ENCODE data around the gene CDK16.

CDK16 gene

DNA sequence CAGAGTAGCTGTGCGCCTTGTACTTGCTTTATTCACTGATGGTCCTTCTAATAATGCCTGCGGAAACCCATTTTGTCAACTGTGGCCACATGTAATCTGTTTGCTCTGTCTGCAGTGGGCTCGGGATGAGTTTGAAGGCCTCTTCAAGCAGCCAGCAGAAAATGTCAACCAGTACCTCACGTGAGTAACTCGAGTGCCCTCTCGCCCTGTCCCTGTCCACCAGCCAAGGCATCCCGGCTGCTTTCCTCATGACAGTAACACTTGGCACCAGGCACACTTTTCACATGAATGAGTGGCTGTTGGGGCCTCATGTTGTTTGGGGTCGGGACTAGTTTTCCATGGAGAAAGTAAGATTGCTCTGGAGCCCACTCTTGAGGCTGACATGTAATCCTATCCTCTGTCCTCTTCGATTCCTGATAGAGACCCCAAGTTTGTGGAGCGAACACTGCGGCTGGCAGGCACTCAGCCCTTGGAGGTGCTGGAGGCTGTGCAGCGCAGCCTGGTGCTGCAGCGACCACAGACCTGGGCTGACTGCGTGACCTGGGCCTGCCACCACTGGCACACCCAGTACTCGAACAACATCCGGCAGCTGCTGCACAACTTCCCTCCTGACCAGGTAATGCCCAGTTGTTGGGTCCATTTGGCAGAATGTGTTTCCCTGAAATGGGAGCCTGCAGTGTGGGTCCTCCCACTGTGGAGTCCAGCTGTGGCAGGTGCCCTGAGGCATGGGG is 8.8 kb upstream of the CDK16 start:
- no peak for DNase-seq

DNA sequence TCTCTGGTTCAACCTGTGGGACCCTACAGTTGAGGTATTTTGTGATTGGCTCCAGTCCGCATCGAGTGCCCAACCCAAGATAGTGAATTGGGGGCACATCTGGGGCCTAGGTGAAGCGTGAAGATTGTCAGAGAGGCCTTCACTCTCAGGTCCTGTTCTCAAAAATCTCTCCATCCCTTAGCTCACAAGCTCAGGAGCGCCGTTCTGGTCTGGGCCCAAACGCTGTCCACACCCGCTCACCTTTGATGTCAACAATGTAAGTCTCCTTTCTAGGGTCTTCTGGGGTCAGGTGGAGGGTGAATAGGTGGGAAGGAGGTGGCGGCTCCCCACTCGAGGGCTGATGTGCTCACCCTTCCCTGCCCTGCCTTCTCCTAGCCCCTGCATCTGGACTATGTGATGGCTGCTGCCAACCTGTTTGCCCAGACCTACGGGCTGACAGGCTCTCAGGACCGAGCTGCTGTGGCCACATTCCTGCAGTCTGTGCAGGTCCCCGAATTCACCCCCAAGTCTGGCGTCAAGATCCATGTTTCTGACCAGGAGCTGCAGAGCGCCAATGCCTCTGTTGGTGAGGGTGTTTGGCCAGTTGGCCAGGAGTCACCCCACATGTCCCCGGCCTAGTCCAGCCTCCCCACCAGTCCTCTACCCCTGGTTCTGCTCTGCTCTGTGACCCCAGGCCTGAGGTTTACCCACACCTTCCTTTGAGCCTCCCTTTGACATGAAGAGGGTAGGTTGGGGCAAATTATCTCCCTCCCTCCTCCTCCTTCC is 7.6 kb upstream of the CDK16 start:
- no peak for DNase-seq

DNA sequence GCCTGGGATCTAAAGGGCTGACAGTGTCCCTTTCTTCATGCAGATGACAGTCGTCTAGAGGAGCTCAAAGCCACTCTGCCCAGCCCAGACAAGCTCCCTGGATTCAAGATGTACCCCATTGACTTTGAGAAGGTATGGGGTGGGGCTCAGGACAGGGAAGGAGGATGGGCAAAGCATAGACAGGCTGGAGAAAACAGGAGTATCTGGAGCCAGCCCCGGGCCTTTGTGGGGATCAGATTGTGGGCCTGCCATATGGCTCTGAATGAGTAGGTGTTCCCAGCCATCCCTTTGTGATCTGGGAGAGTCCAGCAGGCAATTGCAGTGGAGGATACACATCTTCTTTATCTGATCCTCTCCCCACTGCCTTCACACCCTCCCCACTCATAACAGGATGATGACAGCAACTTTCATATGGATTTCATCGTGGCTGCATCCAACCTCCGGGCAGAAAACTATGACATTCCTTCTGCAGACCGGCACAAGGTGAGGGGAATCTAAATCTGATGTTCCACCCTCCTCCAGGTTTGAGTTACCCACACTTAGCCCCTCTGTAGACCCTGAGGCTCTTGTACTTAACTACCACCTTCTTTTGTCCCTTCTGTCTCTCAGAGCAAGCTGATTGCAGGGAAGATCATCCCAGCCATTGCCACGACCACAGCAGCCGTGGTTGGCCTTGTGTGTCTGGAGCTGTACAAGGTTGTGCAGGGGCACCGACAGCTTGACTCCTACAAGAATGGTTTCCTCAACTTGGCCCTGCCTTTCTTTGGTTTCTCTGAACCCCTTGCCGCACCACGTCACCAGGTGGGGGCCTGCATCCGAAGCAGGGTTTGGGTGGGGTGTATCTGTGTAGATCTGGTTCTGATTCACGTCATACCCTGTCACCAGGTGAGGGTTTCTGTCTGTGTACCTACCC is 5.8 kb upstream of the CDK16 start:
- DNase-seq = no peak

DNA sequence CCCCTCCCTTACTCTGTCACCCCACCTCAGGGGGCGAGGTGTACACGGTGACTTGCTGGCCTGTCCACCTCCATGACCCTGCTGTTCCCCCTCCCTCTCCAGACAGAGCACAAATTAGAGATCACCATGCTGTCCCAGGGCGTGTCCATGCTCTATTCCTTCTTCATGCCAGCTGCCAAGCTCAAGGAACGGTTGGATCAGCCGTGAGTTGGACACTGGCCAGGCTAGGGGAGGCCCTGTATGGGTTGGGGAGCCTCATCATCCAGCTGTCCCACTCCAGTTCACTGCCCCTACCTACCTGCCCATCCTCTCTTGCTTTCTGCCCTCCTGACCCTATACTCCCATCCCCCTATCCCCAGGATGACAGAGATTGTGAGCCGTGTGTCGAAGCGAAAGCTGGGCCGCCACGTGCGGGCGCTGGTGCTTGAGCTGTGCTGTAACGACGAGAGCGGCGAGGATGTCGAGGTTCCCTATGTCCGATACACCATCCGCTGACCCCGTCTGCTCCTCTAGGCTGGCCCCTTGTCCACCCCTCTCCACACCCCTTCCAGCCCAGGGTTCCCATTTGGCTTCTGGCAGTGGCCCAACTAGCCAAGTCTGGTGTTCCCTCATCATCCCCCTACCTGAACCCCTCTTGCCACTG is 3.9 kb upstream of the CDK16 start:
- DNase-seq = no peak

DNA sequence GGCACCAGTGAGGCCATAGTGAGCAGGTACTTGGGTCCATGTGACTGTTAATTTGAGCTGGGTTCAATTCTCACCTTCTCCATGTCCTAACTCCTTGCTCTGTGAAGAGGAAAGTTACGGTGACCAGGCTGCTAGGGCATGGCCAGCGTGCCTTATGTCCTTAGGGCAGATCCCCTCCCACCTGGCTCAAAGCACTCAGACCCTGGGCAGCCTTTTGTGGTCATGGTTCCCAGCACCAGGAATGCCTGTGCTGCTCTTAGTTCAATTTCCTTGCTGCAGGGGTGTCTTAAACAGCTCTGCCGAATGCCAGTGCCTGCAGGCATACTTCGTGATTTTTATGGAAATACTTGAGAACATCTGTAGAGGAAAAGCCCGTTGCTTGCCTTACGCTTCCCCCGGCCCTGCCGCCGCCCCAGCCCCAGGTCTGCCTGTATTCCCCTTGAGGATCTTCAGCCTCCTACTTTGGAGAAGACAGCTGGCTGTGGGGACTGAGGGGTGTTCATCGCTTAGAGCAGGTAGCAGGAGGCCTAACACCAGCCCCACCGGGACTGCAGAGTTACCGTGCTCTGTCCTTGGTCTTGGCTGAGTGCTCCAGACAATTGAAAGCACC is 3.1 kb upstream of the CDK16 start:
- DNase-seq = no peak

DNA sequence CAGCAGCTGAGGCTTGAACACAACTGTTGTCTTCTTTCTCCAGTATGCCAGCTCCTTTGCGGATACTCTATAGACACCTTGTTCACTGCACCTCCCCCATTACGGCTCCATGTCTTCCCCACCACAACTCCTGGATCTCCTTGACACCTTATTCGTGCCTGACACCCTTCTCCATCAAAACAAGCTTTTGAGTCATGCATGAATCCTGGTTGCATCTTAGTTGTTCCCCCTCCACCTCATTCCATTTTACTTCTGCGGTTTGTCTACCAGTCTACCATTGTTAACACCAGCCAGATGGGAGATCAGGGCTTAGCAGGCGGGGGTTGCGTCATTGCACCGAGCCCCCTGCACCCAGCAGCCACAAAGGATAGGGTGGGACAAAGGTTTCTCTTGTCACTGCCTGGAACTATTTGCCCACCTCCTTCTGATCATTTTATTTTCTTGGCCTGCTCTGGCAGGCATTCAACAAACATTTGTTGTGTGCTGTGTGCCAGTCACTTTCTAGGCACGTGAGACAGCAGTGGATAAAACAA is 2.0 kb upstream of the CDK16 start:
- no peak for DNase-seq

DNA sequence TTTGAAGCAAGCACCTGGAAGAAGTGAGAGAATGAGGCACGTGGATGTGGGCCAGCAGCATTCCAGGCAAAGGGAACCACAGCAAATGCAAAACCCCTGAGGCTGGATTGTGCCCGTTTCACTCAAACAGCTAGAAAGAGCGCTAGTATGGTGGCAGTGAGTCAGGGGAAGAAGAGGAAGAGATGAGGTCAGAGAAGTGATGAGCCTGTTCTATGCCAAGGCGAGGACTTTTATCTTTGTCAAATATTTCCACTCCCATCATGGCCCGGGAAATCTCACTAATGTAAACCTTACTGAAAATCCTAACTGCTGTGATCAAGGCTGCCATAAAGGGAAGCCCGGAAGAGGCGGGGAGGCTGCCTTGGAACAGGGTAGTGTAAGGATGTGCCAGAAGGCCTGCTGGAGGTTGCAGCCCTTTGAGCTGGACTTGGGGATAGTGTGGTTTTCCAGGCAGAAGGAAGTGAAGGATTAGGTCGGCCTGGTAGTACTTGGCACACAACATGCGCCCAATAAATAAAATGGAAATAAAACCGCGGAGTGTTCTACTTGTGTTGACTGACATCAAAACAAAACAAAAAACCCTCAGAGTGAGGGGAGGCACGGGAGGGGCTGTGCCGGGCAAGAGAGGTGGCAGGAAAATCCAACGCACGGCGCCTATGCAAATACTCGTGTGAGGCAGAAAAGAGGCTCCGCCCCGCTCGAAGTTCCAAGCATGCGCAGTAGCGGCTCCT is 1.2 kb upstream of the CDK16 start:
- DNase-seq = peak; percentile 29

DNA sequence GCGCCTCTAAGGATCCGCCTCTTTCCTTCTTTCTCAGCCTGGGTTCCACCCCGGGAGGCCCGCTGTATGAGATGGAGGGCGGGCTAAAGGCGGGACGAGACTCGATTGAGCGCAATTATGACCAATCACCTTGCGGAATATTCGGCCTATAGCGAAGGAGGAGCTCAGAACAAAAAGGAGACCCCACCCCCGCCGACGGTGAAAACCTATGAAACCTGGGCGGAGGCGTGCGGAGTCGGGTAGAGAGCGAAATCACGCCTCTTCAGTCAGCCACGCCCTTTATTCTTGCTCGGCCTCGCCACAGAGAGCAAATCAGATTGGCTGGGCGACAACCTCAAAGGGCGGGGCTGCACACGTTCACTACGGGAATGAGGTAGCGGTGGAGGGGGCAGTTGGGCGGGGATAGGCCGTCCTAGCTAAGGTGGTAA is 615 bp upstream of the CDK16 start:
- DNase-seq = peak; percentile 99

DNA sequence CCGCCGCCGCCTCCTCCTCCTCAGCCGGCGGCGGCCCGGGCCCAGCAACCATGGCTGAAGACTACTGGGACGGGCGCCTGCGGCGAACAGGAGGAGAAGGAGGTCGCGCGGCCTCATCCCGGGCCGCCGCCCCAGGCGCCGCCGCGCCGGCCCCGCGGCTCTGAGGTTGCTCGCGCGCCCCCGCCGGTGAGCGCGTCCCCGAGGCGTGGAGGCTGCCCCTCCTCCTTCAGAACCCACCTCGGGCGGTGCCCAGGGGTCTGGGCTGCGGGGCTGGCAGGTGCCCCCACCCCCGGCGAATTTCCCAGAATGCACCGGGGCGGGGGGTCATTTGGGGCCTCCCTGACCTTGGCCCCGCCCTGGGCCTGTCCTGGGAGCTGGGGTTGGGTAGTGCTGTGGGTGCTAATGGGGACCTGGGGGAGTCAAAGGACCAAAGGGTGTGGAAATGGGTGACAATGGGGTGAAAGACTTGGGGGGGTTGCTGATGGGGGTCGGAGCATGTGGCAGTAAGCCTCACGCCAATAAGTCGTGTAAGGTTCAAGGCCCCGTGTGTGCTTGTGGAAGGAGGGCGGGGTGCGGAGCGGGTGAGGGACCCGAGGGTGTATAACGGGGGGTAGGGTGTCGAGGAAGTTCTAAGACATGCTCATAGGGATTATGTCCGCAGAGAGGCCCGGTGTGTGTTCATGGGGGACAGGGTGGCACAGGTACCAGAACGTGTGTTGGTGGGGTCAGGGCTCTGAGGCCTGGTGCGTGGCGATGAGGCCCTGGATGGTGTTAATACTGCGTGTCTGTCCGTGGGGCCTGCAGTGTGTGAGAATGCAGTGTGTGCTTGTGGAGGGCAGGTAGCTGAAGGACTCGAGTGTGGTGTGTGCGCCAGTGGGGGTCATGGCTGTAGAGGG is 687 bp downstream of the CDK16 start:
- DNase-seq = peak; percentile 51

DNA sequence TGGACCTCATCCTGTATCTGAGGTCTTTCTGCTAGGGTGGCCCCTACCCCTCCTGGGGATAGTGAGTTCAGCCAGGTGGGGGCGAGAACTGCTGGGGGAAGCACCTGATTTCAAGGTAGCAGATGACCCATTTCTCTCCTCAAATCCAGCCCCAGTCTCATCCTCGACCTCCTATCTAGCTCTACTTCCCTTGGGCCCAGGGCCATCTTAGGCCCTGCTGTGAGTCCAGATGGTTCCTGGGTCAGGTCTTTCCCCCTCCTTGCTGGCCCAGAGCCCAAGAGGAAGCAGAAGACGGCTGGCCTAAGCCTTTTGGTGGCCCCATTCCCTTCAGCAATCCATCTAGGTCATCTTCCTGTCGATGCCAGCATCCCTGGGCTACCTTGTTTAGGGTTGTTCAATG is 3.3 kb downstream of the CDK16 start:
- DNase-seq = no peak

DNA sequence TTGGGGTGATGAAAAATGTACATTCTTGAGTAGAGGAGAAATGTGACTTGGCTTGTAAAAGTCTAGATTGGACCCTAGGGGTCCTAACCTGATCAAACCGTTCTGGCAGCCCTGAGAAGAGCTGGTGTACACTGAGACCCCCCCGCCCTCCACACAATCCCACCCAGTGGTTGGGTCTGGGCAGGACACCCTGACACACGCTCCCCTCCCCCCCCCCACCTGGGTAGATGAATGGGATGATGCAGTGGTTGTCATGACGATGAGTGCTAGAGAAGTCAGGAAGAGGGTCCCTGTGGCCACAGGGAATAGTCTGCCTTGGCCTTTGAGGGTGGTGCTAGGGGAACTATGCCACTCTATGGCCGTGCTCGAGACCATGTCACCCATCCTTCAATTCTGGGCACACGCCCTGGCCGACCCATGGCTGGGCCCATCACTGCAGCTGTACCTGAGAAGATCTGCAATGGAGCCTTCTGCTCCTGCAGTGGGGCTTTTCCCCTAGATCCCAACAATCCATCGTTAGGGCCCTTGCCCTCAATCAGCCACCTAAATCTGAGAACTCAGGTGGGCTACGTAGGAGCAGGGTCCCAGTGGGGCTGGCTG is 4.4 kb downstream of the CDK16 start:
- DNase-seq = no peak

DNA sequence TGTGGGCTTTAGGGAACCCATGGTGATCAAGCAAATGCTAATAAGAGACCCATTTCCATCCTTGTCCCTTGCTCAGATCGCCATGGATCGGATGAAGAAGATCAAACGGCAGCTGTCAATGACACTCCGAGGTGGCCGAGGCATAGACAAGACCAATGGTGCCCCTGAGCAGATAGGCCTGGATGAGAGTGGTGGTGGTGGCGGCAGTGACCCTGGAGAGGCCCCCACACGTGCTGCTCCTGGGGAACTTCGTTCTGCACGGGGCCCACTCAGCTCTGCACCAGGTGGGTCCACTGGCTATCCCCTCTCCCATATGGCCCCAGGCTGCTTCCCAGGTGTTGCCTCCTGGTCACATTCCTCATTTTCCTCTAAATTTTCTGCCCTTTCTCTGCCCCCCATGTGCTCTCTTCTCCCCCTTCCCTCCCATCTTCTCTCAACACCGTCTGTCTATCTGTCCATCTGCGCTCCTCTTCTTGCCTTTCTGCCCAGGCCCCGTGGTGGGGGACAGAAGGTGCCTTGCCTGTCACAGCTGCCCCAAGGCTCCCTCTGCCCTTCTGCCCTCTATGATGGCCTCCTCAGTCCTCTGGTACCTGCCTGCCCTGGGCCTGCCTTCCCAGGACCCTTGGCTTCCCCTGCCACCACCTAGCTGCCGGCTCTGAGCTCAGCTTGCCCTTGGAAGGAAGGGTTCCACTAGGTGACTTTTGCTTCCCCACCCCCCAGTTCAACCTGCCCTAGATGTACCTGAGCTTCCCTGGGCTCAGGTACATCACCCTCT is 5.2 kb downstream of the CDK16 start:
- DNase-seq = no peak

DNA sequence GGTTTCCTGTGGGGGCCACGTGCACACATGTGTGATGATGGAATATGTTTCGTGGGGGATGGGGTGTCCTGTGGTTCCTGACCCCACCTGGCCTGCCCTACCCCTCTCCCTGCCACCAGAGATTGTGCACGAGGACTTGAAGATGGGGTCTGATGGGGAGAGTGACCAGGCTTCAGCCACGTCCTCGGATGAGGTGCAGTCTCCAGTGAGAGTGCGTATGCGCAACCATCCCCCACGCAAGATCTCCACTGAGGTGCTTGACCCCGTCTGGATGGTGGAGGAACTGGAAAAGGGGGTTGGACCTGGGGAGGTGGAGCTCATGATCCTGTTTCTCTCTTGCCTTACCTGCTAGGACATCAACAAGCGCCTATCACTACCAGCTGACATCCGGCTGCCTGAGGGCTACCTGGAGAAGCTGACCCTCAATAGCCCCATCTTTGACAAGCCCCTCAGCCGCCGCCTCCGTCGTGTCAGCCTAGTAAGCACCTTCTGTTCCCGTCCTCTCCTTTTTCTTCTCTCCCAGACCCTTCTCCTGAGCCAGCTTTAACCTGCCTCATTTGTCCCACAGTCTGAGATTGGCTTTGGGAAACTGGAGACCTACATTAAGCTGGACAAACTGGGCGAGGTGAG is 5.9 kb downstream of the CDK16 start:
- DNase-seq = no peak

DNA sequence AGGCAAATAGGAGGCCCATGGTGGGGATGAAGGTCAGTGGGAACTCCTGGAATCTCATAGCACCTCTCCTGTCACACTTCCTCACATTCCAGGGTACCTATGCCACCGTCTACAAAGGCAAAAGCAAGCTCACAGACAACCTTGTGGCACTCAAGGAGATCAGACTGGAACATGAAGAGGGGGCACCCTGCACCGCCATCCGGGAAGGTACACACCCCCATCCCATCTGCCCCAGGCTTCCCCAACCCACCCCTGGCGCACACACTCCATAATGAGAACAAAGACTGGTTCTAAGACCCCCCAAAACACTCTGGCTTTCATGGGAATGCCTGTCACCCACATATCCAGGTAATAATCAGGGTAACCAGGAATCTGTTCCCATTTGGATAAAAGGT is 6.4 kb downstream of the CDK16 start:
- DNase-seq = no peak

DNA sequence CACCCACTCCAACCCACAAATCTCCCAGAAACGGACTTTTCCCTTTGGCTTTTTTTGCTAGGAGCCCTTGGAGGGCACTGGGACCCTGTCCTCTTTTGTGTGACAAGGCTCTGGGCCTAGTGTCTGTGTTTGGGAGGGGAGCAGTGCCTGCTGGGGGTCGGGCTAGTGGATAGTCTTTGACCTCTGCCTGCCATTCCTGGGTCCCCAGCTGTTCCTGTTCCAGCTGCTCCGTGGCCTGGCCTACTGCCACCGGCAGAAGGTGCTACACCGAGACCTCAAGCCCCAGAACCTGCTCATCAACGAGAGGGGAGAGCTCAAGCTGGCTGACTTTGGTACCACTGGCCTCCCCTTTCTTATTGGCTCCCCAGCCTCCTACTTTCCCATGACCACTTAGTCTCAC is 7.6 kb downstream of the CDK16 start:
- DNase-seq = no peak

DNA sequence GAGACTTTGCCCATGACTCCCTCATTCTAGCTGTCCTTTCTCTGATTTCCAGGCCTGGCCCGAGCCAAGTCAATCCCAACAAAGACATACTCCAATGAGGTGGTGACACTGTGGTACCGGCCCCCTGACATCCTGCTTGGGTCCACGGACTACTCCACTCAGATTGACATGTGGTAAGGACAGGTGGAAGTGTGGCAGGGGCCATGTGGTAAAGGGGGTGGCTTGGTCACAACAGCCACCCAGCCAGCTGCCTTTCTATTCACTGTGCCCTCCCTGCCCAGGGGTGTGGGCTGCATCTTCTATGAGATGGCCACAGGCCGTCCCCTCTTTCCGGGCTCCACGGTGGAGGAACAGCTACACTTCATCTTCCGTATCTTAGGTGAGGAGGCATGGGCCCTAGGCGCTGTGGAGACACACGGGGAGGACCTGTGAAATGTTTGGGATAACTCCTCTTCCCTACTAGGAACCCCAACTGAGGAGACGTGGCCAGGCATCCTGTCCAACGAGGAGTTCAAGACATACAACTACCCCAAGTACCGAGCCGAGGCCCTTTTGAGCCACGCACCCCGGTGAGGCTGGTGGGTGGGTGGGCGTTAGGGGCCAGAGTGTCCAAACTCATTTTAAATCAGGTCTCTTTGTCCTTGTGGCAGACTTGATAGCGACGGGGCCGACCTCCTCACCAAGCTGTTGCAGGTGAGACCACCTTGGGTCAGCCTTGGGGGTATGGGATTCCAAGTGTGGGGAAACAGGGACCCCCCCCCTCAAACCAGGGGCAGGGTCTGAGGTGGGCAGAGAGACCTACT is 8.3 kb downstream of the CDK16 start:
- no peak for DNase-seq

DNA sequence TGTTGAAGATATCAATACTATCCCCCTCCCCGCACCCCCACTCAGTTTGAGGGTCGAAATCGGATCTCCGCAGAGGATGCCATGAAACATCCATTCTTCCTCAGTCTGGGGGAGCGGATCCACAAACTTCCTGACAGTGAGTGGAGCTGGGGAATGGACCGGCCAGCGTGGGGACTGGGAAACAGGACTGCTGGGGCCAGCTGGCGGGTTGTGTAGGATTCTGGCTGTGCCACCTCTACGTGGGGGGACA is 8.8 kb downstream of the CDK16 start:
- DNase-seq = no peak
